Measurements from ENCODE around the gene LAMTOR2. TPM values are rescaled to one million over a fixed set of nuclear protein-coding genes. Genes with fewer than 3 reads are reported as not detected.

The LAMTOR2 gene
- polyA plus RNA-seq, 3 donors = 99.8 to 227 (median 210) TPM

- Mint-ChIP-seq H3K36me3 (peaks cover 7 to 8% of the 10 kb centered on the region in 2 donors), H3K27ac (no peak overlapping the region), H3K4me1 (peaks cover 28% of the 10 kb centered on the region), H3K27me3 (ENCODE audit: low read depth in 3 of 3) (peaks cover 86 to 99% (median 89%) of the 10 kb centered on the region in 3 donors), H3K9me3 (peaks cover 0 to 20% (median 4%) of the 10 kb centered on the region in 7 donors), H3K4me3 (peak overlapping the region in 1 of 2 donors; percentile 53)
- H3K27ac ChIP-seq (ENCODE audit: low read depth in 1 of 2, low read length in 2 of 2) = no peak overlapping the region
- peaks cover 0 to 4% of the 10 kb centered on the region in 2 donors for H3K9me3 ChIP-seq (replicated peaks in 1 of 2; ENCODE audit: control insufficient read depth in 1 of 2, insufficient read depth in 1 of 2, low read length in 2 of 2)
- H3K36me3 ChIP-seq (replicated peaks in 1 of 2; ENCODE audit: control insufficient read depth in 1 of 2, insufficient read depth in 2 of 2, low read length in 2 of 2) = no peaks in the 10 kb centered on the region
- H3K9ac ChIP-seq (ENCODE audit: insufficient read depth, low read length, poor library complexity, severe bottlenecking) = no peak overlapping the region
- H3K4me1 ChIP-seq (ENCODE audit: control insufficient read depth in 1 of 2, insufficient read depth in 2 of 2, low read length in 2 of 2) = peaks cover 20 to 31% of the 10 kb centered on the region in 2 donors
- TF ChIP-seq CTCF (IDR thresholded peaks at IDR 0.05) = no peak
- no peak overlapping the region for H3K4me3 ChIP-seq (replicated peaks in 1 of 3; ENCODE audit: low read depth in 2 of 3, low read length in 3 of 3)
- H4K20me1 ChIP-seq (ENCODE audit: insufficient read depth, low read length) = no peaks in the 10 kb centered on the region
- 96% methylated on average over 5 of the region's 8 CpGs for WGBS (ENCODE audit: insufficient coverage)
- no peak overlapping the region for H3K4me2 ChIP-seq (replicated peaks; ENCODE audit: extremely low read depth, low read length, poor library complexity, severe bottlenecking)
- H3K27me3 ChIP-seq (ENCODE audit: control insufficient read depth in 2 of 2, insufficient read depth in 2 of 2, low read length in 2 of 2) = peaks cover 41 to 95% of the 10 kb centered on the region in 2 donors
- no peaks in the 10 kb centered on the region for H3K79me2 ChIP-seq (ENCODE audit: insufficient read depth, low read length)
- intact Hi-C loops (cut with micrococcal nuclease) = no loop called here
- no peak for DNase-seq
- no peak overlapping the region for H2AFZ ChIP-seq (ENCODE audit: insufficient read depth, low read depth, low read length, poor library complexity, severe bottlenecking)
These were observed 25.8 kb downstream of the LAMTOR2 start for GRCh38 chr1:156080241-156080862.

- DNase-seq = no peak
- Mint-ChIP-seq H3K9me3 (peaks cover 0 to 20% (median 4%) of the 10 kb centered on the region in 7 donors), H3K4me3 (peak overlapping the region in 1 of 2 donors; percentile 76), H3K36me3 (peaks cover 7 to 8% of the 10 kb centered on the region in 2 donors), H3K27me3 (ENCODE audit: low read depth in 3 of 3) (peaks cover 86 to 99% (median 90%) of the 10 kb centered on the region in 3 donors), H3K27ac (no peak overlapping the region), H3K4me1 (peaks cover 24% of the 10 kb centered on the region)
- peaks cover 18 to 31% of the 10 kb centered on the region in 2 donors for H3K4me1 ChIP-seq (ENCODE audit: control insufficient read depth in 1 of 2, insufficient read depth in 2 of 2, low read length in 2 of 2)
- H3K4me2 ChIP-seq (replicated peaks; ENCODE audit: extremely low read depth, low read length, poor library complexity, severe bottlenecking) = no peak overlapping the region
- H3K9me3 ChIP-seq (replicated peaks in 1 of 2; ENCODE audit: control insufficient read depth in 1 of 2, insufficient read depth in 1 of 2, low read length in 2 of 2) = peaks cover 0 to 4% of the 10 kb centered on the region in 2 donors
- no peak overlapping the region for H3K4me3 ChIP-seq (replicated peaks in 1 of 3; ENCODE audit: low read depth in 2 of 3, low read length in 3 of 3)
- no peak overlapping the region for H3K27ac ChIP-seq (ENCODE audit: low read depth in 1 of 2, low read length in 2 of 2)
- intact Hi-C loops (cut with micrococcal nuclease) = no loop called here
- no peaks in the 10 kb centered on the region for H4K20me1 ChIP-seq (ENCODE audit: insufficient read depth, low read length)
- peaks cover 38 to 93% of the 10 kb centered on the region in 2 donors for H3K27me3 ChIP-seq (ENCODE audit: control insufficient read depth in 2 of 2, insufficient read depth in 2 of 2, low read length in 2 of 2)
- 79% methylated on average over 3 of the region's 4 CpGs for WGBS (ENCODE audit: insufficient coverage)
- no peaks in the 10 kb centered on the region for H3K79me2 ChIP-seq (ENCODE audit: insufficient read depth, low read length)
- H2AFZ ChIP-seq (ENCODE audit: insufficient read depth, low read depth, low read length, poor library complexity, severe bottlenecking) = no peak overlapping the region
- no peak for TF ChIP-seq CTCF (IDR thresholded peaks at IDR 0.05)
- H3K9ac ChIP-seq (ENCODE audit: insufficient read depth, low read length, poor library complexity, severe bottlenecking) = no peak overlapping the region
- H3K36me3 ChIP-seq (replicated peaks in 1 of 2; ENCODE audit: control insufficient read depth in 1 of 2, insufficient read depth in 2 of 2, low read length in 2 of 2) = no peaks in the 10 kb centered on the region
These were observed 26.2 kb downstream of the LAMTOR2 start for GRCh38 chr1:156080863-156081179.

All from CD14-positive monocyte (primary cell).